ENCODE measurements around the gene SV2C.

DNA sequence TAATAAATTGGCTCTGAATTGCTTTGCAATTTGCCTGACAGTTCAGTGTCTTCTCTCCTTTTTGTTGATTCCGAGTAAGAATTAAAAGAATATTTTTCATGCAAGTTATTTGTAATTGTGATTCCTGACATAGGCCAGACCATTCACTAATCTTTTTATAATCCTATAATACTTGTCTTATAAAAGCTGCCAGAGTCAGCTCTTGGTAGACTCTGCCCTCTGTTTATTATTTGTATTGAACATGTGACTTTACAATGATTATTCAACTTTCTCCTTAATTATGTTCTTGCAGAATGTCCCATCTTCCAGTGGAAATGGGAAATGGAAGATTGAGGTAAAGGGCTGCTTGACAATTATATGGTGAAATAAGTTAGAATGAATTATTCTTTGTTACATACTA lies 121.0 kb downstream of the SV2C start:
- no peak for TF ChIP-seq EZH2phosphoT487 (IDR thresholded peaks at IDR 0.05; ENCODE audit: borderline replicate concordance)
- TF ChIP-seq, protein P1, sequence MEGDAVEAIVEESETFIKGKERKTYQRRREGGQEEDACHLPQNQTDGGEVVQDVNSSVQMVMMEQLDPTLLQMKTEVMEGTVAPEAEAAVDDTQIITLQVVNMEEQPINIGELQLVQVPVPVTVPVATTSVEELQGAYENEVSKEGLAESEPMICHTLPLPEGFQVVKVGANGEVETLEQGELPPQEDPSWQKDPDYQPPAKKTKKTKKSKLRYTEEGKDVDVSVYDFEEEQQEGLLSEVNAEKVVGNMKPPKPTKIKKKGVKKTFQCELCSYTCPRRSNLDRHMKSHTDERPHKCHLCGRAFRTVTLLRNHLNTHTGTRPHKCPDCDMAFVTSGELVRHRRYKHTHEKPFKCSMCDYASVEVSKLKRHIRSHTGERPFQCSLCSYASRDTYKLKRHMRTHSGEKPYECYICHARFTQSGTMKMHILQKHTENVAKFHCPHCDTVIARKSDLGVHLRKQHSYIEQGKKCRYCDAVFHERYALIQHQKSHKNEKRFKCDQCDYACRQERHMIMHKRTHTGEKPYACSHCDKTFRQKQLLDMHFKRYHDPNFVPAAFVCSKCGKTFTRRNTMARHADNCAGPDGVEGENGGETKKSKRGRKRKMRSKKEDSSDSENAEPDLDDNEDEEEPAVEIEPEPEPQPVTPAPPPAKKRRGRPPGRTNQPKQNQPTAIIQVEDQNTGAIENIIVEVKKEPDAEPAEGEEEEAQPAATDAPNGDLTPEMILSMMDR (conservative IDR thresholded peaks at IDR 0.05; ENCODE audit: low read length) = no peak

Data from Loucy (cell line).